Fibroblast of lung (primary cell): Measurements from ENCODE around the gene RNF175.

ENCODE experiments used
- CTCF ChIP-seq, 2 donors: IDR thresholded peaks in 1 of 2; conservative IDR thresholded peaks in 1 of 2; 1 replicate in 1 of 2; 2 replicates in 1 of 2; pipeline ENCODE4 v1.5.1; 2011 to 2012; ENCODE audit warnings: low read length in 2 of 2, control low read depth in 1 of 2, inconsistent platforms in 1 of 2, low read depth in 1 of 2, mild to moderate bottlenecking in 1 of 2
- EZH2 ChIP-seq: IDR thresholded peaks from 2 replicates; pipeline ENCODE4 v1.5.1; 2012; ENCODE audit warnings: low read length, control low read depth, mild to moderate bottlenecking; ENCODE audit errors: missing control alignments

DNA sequence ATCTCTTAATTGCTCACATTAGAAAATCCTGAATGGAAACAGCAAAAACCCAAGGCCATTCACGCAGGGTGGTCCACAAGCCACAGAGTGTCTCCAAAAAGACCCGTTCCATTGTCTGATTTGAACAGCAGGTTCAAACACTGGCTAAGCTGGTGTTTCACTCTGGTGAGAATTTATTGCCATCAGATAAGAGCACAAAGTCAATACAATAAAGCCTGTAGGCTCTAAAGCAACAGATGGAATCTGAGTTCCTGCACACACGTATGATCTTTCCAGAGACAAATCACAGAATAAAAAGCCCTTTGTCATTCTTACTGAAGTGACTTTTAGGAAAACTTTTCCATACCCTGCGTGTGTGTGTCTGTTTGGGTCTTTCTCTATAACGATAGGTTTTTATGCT, 34.2 kb upstream of the RNF175 start:
- TF ChIP-seq CTCF (conservative IDR thresholded peaks at IDR 0.05 in 1 of 2, IDR thresholded peaks at IDR 0.05 in 1 of 2; ENCODE audit: low read depth in 1 of 2, low read length in 2 of 2): no peak
- no peak for TF ChIP-seq EZH2
